ENCODE data around the gene TMEM165.
A peak's percentile ranks its signal among the peaks of the same experiment; 100 is the strongest.

Gene TMEM165

GRCh38 chr4:55407119-55407518 lies 11.4 kb downstream of the TMEM165 start:
- no peak for DNase-seq

DNA sequence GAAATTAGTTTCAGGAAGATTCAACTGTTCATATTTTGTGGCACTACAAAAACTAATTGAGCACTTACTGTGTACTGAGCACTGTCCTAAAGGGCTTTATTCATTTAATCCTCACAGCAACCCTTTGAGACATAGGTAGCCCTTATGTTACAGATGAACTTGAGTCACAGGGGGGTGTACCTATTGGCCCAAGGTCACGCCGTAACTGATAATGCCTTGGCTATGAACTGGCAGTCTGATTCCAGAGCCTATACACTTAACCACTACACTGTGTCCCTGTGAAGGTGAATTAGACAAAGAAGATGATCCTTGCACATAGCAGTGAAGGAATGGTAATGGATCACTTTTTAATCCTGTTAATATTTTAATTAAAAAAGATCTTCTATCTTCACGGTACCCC lies 12.0 kb downstream of the TMEM165 start:
- no peak for DNase-seq

GRCh38 chr4:55409468-55410171 lies 13.9 kb downstream of the TMEM165 start:
- no peak for DNase-seq

GRCh38 chr4:55410431-55410830 lies 14.7 kb downstream of the TMEM165 start:
- no peak for DNase-seq

- no peak for DNase-seq
Observed at GRCh38 chr4:55411621-55412020, 15.9 kb downstream of the TMEM165 start.

DNA sequence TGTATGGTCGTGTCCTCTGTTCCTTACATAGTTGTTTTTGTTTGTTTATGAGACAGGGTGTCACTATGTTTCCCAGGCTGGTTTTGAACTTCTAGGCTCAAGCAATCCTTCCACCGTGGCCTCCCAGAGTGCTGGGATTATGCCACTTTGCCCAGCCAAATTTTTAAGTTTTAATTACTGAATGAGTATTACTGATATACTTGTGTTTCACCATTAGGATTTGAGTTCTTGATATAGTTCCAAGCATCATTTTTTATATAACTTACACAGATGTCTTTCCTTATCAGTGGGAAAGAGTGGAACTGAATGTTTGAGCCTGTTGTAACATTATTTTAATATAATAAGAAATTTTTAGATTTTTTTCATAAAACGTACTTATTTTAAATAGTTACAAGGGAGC lies 20.4 kb downstream of the TMEM165 start:
- DNase-seq, result no peak

DNA sequence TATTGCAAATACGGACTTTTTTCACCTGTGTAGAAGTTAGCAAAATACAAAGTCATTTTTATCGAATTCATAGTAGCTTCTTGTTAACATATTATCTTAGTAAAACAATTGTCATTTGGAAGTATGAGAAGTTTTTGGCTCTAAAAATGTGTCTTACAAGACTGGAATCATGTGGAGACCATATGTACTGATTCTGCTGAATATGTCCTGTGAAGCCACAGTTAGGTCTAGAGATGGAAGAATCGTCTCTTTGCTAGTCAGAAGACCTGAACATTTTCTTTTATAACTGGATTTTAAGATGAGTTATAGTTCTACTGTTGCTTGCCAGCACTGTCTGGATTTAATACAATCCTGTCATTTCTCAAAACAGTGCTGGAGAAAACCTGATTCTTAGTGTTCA lies 29.0 kb downstream of the TMEM165 start:
- no peak for DNase-seq

DNA sequence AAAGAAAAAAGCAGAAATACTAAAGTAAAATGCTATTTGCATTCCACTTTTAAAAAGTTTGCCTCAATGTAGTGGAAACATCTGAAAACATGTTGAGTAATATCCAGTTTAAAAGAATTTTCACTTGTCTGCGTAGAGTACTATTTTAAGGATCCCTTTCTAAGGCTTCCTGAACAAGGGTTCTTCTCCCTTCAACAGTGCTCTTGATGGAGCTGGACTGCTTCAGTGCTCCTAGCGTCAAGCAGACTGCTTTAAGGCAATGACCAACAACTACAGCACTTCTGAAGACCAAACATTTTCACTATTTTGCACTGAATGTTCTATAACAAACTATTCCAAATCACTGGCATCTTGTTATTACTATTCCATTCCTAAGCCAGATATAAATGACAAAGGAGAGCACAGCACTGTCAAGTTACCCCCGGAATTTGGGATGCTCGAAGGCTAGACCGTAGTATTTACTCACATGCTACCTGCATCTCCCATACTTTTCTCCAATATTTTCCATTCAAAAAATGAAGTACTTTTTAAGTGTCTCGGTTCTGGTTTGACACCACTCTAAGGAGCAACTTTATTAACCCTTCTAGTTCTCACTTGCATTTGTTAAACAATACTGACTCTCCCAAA lies 36.1 kb downstream of the TMEM165 start:
- DNase-seq, result no peak

GRCh38 chr4:55435141-55435841 lies 39.5 kb downstream of the TMEM165 start:
- peak; percentile 7 to 30 for DNase-seq

GRCh38 chr4:55437356-55437796 lies 41.6 kb downstream of the TMEM165 start:
- DNase-seq, result no peak

DNA sequence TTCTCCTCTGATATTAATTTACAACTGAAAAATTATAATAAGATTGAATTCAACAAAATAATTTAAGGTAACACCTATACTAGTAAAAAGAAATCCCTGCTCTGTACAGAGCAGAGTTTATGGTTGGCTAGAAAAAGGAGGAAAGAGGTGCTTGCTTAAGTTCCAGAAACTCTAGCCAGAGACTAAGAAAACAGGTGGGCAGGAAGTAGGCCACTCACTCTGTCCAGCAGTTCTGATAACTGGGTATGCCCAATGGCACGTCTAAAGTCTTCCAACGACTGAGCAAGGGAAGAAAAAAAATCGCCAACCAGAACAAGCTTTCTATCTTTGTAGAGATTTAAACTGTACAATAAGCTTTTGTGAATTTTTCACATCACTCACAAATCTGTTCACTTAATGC lies 42.1 kb downstream of the TMEM165 start:
- no peak for DNase-seq

- DNase-seq, result no peak
Observed at GRCh38 chr4:55438314-55438713, 42.6 kb downstream of the TMEM165 start.

DNA sequence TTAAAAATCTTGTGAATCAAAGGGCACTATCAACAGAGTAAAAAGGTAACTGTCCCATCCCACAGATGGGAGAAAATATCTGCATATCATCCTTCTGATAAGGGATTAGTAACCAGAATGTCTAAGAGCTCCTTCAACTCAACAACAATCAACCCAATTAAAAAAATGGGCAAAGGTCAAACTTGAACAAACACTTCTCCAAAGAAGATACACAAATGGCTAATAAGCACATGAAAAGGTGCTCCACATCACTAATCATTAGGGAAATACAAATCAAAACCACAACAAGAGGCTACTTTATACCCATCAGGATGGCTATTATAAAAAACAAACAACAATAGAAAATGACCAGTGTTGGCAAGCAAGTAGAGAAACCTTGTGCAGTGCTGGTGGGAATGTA lies 43.3 kb downstream of the TMEM165 start:
- no peak for DNase-seq

- DNase-seq, result no peak
Observed at GRCh38 chr4:55440786-55441185, 45.0 kb downstream of the TMEM165 start.

DNA sequence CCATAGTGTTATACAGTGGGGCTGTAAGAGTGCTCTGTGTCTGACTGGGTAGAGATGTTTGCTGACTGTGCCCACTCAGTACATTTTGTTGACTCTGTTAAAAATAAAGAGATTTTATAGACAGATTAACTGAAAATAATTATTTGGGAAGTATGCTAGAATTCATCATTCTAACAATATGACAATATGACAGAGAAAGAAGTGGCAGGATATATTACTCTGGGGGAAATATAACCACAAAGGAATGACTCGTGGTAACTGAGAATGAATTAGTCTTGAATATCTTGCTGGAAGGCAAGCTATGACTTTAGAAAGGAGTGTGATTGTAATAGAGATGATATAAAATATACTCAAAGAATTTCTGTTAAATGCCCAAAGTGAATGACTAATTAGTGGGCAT lies 46.8 kb downstream of the TMEM165 start:
- no peak for DNase-seq

GRCh38 chr4:55444827-55445226 lies 49.1 kb downstream of the TMEM165 start:
- DNase-seq, result no peak

DNA sequence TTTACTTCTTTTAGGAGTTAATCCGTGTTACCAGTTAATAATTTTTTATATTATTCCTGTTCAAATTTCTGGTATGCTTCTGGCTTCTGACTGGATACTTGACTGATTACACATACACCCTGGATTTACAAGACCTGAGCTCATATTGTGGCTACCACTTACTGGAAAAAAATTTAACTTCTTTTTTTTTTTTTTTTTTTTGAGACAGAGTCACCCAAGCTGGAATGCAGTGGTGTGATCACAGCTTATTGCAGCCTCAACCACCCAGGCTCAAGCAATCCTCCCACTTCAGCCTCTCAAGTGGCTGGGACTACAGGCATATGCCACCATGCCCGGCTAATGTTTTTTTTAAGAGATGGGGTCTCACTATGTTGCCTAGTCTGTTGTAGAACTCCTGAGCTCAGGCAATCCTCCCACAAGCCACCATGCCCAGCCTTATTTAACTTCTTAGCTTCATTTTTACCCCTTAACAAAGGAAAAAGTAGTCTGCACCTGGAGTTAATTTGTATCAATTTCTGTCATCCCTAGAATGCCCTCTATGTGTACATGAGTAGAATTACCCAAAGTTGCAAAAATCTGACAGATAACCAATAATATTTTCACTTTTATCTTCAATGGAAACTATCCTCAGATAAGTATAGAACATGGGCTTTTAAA lies 50.3 kb downstream of the TMEM165 start:
- no peak for DNase-seq

DNA sequence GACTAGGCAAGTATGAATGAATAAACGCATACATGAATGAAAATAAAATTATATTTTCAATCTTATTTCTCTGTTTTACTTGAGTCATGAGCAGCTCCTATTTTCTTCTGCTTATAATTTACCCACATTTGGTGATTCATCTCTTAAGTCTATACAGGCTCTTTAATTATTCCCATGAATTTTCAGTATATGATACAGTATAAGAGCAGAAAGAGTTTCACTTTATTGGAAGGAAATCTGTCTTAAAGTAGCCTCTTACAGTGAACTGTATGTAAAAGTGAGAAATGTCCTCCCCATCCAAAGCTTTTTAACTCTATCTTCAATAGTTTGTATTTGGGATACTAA lies 50.8 kb downstream of the TMEM165 start:
- DNase-seq, result no peak

- DNase-seq, result no peak
Observed at GRCh38 chr4:55447108-55447708, 51.5 kb downstream of the TMEM165 start.

- DNase-seq, result no peak
Observed at GRCh38 chr4:55447831-55448230, 52.1 kb downstream of the TMEM165 start.

DNA sequence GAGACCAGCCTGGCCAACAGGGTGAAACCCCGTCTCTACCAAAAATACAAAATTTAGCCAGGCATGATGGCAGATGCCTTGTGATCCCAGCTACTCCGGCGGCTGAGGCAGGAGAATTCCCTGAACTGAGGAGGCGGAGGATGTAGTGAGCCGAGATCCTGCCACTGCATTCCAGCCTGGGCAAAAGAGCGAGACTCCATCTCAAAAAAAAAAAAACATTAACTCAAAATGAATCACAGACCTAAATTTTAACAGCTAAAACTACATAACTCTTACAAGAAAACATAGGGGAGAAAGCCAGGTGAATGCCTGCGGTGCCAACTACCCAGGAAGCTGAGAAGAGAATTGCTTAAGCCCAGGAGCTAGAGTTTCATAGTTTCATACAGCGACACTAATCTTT lies 54.8 kb downstream of the TMEM165 start:
- no peak for DNase-seq

DNA sequence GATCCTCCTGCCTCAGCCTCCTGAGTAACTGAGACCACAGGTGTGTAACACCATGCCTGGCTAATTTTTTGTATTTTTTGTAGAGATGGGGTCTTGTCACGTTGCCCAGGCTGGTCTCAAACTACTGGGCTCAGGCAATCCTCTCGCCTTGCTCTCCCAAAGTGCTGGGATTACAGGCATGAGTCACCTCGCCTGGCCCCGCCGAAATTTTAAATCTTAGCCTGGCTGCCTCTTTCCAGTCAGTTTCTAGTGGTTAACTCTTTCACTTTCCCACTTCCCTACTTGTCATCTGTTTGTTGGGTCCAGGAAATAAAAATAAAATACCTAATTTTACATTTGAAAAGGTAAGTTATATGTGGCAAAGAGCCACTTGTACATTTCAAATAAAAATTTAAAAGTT lies 62.4 kb downstream of the TMEM165 start:
- no peak for DNase-seq

DNA sequence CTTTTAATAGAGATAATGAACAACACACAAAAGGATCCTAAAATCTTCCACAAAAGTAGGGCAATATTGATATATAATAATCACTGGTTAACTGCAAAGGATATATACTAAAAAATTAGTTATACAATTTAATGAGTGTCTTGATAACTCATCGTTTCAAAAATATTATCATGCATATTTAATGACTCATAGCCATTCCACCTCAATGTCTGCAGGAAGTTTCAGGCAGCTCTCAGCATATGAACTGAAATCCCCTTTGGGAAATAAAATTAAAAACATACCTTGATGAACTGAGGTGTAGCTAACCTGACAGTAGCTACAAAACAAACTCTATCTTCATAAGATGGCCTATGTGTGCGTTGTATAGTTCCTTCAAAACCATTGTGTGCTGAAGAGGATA lies 62.9 kb downstream of the TMEM165 start:
- DNase-seq, result no peak

All from activated CD4-positive, alpha-beta T cell treated with anti-CD3 and anti-CD28 coated beads, Interleukin-2, amount 50 U/mL, for 48 hours (primary cell).